HG03103 (cell line): ENCODE results near the gene FBRS.
"Not testable (repeated sequence)": the region's sequence is repeated elsewhere in the genome, so short reads cannot be mapped to it uniquely, and the experiment has no call there.

ENCODE experiments used
- ATAC-seq: cut with Tn5 transposase; IDR thresholded peaks from one replicate; pipeline ENCODE4 v1.9.1; 2021; ENCODE audit warnings: low read depth; ENCODE audit not compliant: unreplicated experiment

The FBRS gene

DNA sequence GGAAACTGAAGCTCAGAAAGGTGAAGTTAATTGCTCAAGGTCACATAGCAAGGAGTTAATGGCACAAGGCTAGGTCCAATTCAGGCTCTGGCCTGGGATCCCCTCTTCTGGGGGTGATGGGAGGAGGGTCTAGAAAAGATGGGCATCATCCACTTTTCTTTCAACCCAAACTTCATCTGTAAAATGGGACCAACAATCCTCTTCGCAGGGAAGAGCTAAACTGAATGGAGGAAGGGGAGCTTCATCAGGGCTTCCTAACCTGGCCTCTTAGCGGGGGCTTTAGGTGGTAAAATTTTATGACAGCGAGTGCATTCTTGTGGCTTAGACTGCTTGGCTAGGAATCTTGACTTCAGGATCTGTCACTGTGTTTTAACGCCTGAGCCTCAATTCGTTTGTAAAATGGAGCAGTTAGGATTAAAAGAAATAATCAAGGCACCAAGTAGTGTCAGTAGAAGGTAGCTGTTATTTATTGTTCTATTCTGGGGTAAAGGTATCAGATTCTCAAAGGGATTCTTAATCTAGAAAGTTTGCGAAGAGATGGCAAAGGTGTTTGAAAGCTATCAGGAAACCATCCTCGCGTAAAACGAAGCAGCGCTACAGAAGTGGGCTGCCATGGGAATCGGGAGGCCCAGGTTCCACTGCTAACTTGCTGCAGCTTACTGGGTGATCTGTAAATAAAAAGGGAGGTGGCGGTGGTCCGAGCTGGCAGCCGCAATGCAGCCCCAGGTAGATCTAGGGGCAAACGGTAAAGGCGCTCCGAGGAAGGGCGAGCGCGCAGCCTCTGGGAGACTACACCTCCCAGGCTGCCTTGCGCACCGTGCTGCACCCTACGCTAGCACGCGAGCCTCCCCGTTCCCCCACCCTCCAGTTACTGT, 39.3 kb downstream of the FBRS start:
- peak; percentile 73 for ATAC-seq

DNA sequence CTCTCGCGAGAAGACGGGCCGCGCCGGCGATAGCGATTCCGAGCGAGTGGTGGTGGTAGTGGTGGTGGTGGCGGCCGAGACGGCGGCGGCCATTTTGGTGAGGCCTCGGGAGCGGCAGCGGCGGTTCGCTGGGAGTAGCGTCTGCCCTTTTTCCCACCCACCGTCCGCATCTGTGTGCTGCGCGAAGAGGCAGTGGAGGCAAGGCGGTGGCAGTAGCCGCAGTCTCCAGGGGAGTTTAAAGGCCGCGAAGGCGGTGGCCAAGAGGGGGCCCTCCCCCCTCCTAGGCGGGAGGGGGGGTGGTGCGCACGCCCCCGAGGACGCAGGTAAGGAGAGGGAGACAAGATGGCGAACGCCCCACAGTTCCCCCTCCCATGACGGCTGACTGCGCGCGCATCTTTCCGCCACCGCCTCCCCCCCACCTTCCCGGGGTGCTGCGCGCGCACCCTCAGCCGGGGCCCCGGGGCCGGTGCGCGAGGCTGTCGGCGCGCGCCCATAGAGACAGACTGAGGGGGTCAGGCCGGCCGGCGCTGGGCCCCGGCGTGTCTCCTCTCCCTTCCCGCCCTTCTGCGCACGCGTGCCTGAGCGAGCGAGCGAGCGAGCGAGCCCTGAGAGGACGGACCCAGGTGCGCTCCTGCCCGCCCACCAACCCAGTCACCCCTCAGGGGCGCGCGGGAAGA, 40.0 kb downstream of the FBRS start:
- peak; percentile 42 for ATAC-seq

DNA sequence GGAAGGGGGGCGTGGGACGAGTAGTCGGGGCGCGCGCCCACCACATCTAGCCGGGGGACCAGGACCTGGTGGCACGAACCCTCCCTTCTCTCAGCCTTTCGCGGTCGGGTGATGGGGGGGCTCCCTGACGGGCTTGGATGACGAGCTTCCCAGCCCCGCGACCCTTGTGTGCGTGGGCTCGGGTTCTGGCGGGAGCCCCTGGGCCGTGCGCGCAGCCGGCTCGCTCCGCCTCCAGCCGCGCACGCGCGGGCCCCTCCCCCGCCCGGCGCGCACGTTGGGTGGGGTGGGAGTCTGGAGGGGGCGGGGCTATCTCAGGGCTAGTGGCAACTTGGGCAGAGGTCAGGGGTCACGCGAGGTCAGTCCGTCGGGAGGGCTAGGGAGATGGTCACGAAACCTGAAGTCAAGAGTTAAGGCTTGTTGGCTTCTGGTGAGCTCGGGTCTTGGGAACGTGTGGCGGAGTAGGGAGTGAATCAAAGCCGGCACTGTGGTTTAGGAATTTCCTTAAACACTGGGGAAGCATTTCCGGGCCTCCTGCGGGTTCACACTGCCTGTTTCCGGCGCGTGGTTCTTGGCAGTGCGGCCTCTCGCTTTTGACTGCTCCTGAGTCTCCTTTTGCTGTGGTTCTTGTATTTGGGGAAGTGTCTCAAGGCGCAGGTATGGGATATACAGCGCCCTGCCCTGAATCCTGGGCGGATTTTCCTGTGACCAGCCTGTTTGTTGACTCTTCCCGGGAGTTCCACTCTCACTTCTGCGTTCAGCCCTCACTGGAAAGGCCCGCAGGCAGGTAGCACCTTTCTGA, 40.8 kb downstream of the FBRS start, which contains the start of gene SRCAP:
Gene SRCAP, plus strand, starts transcription at position 356 of the 799 bp plus-strand sequence. CDS start 1,654 bp downstream, outside the sequence.
- peak; percentile 19 for ATAC-seq

DNA sequence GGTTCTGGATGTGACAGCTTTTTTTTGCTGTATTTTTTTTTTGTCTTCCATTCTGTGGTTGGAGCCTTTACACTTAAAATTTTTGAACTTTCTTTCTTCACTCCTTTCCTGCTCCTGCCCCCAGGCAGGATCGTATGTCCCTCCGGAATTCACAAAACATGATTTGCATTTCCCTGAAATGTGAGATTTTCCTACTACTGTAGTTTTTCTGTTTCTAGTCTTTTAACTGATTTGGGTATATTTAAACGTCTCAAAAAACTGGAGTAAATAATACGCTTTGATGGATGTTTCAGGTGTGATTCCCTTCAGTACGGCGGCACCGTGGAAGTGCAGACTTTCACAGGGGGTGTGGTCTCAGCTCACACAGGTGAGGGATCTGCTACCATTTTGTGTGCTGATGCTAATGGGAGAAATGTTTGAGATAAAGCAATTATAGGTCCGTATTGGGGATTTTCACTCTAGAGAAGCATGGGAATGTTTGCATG, 41.4 kb downstream of the FBRS start:
- no peak for ATAC-seq

DNA sequence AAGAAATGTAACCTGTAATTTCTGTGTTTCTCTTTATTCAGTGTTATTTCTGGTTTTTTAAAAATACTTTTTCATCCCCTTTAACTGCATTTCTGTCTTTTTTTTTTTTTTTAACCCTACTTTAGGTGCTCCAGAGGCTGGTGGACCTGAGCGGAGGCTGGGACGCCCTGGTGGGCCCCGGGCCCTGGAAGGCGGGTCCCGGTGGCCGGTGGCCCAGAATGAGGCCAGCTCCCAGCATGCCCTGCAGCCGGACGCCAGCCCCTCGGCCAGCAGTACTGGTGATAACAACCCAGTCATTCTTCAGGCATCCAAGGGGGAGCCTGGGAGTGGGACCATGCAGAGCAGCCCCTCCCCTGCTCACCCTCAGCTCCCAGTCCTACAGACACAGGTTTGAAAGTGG, 42.3 kb downstream of the FBRS start:
- no peak for ATAC-seq

DNA sequence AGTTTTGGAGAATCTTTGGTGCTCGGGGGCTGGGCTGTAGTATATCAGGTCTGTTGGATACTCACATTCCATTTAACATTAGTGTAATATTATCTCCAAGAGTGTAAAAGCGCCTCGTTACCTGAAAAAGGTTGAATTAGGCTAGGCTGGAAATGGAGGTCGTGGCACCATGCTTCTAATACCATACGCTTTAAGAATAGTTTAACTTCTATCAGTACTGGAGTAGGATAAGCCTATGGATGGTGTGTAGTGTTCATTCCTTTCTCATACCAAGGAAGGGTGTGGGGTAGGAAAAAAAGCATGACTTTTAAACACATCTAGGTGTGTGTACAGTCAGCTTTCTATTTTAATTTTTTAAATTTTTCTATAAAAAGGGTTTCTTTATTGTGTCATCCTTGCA, 42.7 kb downstream of the FBRS start:
- ATAC-seq, result no peak

DNA sequence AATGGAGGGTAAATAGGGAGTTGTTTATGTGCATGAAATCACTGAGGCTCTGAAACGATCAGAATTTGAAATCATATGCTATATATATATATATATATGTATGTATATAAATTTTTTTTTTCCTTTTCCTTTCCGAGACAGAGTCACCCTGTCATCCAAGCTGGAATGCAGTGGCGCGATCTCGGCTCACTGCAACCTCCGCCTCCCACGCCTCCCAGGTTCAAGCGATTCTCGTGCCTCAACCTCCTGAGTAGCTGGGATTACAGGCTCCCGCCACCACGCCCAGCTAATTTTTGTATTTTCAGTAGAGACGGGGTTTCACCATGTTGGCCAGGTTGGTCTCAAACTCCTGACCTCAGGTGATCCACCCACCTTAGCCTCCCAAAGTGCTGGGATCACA, 44.8 kb downstream of the FBRS start:
- not testable (repeated sequence) for ATAC-seq

DNA sequence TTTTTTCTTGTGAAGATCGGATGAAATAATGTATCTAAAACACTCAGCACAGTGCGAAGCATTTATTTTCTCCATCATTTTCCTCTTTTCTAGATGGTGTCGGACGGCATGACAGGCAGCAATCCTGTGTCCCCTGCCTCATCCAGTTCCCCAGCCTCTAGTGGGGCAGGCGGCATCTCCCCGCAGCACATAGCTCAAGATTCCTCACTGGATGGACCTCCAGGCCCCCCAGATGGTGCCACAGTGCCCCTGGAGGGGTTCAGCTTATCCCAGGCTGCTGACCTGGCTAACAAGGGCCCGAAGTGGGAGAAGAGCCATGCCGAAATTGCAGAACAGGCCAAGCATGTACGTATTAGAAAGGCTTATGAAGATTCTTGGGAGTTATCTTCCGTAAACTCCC, 45.7 kb downstream of the FBRS start:
- no peak for ATAC-seq

DNA sequence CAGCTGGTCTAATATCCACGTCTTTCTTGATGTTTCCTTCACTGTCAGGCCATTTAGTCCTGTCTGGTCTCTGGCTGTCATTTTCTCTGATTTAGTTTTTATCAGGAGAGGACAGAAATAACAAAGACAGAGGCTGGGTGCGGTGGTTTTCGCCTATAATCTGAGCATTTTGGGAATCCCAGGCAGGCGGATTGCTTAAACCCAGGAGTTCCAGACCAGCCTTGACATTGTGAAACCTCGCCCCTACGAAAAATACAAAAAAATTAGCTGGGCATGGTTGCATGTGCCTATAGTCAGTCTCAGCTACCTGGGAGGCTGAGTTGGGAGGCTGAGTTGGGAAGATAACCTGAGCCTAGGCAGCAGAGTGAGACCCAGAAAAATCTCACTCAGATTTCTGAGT, 47.8 kb downstream of the FBRS start:
- no peak for ATAC-seq

DNA sequence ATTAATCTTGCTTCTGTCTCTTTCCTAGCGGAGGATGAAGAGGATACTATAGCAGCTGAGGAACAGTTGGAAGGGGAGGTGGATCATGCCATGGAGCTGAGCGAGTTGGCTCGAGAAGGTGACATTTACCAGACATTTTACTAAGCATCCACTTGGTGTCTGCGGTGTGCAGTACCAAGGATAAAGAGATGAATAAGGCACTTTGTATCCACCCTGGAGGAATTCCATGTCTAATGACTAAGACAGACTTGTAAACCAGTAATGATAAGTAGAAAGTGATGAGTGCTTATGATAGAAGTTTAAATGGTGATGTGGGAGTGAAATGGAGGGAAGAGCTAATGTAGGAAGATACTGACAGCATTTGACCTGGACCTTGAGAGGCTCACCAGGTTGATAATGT, 52.7 kb downstream of the FBRS start:
- no peak for ATAC-seq

DNA sequence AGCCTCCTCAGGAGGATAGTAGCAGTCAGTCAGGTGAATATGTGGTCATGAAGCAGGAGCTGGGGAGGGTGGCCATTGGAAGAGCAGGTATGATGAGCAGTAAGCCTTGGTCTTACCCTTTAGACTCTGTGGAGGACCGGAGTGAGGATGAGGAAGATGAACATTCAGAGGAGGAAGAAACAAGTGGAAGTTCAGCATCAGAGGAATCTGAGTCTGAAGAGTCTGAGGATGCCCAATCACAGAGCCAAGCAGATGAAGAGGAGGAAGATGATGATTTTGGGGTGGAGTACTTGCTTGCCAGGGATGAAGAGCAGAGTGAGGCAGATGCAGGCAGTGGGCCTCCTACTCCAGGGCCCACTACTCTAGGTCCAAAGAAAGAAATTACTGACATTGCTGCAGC, 53.5 kb downstream of the FBRS start:
- ATAC-seq, result no peak

DNA sequence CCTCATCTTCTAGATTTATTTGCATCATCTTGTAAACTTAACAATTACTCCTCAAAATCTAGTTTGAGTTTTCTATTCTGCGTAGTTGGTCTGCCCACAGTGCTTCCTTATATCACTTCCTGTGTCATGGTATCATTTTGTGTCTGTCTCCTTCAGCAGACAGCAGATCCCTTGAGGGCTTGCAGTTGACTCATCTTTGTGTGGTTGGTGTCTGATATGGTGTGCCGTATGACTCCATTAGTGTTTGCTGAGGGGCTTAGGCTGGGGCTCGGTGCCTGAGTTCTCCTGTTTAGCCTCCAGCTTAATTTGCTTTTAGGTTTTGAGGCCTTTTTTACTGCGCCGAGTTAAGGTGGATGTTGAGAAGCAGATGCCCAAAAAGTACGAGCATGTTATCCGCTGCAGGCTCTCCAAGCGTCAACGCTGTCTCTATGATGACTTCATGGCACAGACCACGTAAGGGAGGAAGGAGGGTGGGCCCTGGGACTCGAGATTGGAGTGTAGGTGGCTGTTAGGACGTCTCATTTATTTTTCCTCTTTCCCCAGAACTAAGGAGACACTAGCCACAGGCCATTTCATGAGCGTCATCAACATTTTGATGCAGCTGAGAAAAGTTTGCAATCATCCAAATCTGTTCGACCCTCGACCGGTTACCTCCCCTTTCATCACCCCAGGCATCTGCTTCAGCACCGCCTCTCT, 57.7 kb downstream of the FBRS start:
- no peak for ATAC-seq

DNA sequence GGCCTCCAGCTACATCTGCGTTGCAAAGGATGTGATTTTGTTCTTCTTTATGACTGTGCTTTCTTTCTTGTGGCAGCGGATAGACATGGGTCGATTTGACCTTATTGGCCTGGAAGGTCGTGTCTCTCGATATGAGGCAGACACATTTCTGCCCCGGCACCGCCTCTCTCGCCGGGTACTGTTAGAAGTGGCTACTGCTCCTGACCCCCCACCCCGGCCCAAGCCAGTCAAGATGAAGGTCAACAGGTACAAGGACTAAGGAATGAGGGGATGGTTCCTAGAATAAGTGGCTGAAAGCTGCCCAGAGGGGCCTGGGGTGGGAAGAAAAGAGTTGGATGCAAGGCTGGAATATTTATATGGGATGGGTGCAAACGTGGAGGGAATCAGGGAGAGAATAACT, 61.9 kb downstream of the FBRS start:
- no peak for ATAC-seq
